Measurements from ENCODE around the gene QRFP.

The QRFP gene

DNA sequence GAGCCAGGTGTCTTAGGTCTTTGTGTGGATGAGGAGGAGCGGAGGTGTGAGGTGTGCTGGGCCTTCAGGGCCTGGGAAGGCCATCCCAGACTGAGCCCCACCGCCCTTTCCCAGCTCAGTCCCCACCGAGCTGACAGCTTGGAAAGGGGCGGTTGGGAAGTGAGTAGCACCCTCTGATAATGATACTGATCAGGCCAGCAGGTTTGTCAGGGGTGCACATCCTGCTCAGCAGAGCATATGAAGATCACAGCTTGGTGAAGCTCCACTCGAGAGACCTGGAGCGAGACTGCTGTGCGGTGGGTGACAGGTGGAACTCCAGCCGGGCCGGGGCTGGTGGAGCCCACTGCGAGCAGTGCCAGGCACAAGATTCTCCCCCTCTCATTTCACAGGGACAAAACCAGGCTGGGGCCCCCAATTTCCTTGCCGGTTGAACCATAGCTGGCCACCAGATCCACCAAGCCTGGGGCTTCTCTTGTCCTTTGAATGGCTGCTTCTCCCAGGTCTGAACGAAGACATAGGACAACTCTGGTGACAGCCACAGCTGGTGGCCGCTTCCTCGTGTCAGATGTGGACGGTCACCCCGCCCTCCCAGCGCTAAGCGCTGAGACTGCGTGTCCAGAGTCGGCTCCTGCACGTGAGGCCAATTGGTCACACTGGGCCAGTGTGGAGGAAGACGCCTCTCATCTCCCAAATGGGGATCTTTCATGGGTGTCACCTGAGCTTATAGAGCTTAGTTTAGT is 8.3 kb downstream of the QRFP start:
- DNase-seq: no peak

DNA sequence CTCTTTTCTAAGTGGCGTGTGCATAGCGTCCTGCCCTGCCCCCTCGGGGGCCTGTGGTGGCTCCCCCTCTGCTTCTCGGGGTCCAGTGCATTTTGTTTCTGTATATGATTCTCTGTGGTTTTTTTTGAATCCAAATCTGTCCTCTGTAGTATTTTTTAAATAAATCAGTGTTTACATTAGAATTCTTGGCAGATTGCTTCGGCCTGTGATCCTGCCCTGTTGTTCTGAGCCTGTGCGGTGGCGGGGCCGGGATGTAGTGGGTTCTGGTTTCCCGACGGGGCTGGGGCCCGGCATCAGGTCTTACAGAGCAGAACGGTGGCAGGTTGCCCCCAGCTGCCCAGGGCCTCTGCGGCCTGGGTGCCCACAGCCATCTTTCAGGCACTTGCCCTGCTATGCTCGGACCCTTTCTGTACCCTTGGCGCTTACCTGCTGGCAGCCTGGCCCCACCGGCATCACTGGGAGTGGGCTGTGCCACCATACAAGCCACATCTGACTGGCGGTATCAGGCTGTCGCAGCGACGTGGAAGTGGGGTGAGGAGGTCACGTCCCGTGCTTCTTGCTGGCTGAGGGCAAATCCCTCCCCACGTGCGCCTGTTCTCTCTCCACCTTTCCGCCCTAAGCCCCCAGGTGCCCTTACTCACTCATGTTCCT is 9.0 kb downstream of the QRFP start:
- DNase-seq: no peak

DNA sequence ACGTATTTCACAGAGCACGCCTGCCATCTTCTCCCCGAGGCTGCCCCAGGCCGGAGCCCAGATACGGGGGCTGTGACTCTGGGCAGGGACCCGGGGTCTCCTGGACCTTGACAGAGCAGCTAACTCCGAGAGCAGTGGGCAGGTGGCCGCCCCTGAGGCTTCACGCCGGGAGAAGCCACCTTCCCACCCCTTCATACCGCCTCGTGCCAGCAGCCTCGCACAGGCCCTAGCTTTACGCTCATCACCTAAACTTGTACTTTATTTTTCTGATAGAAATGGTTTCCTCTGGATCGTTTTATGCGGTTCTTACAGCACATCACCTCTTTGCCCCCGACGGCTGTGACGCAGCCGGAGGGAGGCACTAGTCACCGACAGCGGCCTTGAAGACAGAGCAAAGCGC is 9.6 kb downstream of the QRFP start:
- DNase-seq: no peak

DNA sequence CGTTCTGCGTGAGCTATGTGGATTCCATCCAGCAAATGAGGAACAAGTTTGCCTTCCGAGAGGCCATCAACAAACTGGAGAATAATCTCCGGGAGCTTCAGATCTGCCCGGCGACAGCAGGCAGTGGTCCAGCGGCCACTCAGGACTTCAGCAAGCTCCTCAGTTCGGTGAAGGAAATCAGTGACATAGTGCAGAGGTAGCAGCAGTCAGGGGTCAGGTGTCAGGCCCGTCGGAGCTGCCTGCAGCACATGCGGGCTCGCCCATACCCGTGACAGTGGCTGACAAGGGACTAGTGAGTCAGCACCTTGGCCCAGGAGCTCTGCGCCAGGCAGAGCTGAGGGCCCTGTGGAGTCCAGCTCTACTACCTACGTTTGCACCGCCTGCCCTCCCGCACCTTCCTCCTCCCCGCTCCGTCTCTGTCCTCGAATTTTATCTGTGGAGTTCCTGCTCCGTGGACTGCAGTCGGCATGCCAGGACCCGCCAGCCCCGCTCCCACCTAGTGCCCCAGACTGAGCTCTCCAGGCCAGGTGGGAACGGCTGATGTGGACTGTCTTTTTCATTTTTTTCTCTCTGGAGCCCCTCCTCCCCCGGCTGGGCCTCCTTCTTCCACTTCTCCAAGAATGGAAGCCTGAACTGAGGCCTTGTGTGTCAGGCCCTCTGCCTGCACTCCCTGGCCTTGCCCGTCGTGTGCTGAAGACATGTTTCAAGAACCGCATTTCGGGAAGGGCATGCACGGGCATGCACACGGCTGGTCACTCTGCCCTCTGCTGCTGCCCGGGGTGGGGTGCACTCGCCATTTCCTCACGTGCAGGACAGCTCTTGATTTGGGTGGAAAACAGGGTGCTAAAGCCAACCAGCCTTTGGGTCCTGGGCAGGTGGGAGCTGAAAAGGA is 10.9 kb downstream of the QRFP start:
- DNase-seq: no peak

DNA sequence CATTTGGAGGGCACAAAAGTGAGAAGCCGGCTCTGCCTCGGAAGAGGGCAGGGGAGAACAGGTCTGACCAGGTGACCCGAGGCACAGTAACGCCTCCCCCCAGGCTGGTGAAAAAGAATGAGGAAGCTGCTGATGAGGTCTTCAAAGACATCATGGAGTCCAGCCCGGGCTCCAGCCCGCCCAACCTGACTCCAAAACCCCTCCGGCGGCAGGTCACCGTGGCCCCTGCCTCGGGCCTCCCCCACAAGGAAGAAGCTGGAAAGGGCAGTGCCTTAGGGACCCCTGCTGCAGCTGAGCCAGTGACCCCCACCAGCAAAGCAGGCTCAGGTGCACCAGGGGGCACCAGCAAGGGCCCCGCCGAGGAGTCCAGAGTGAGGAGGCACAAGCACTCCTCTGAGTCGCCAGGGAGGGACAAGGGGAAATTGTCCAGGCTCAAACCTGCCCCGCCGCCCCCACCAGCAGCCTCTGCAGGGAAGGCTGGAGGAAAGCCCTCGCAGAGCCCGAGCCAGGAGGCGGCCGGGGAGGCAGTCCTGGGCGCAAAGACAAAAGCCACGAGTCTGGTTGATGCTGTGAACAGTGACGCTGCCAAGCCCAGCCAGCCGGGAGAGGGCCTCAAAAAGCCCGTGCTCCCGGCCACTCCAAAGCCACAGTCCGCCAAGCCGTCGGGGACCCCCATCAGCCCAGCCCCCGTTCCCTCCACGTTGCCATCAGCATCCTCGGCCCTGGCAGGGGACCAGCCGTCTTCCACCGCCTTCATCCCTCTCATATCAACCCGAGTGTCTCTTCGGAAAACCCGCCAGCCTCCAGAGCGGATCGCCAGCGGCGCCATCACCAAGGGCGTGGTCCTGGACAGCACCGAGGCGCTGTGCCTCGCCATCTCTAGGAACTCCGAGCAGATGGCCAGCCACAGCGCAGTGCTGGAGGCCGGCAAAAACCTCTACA is 11.8 kb downstream of the QRFP start:
- no peak for DNase-seq

DNA sequence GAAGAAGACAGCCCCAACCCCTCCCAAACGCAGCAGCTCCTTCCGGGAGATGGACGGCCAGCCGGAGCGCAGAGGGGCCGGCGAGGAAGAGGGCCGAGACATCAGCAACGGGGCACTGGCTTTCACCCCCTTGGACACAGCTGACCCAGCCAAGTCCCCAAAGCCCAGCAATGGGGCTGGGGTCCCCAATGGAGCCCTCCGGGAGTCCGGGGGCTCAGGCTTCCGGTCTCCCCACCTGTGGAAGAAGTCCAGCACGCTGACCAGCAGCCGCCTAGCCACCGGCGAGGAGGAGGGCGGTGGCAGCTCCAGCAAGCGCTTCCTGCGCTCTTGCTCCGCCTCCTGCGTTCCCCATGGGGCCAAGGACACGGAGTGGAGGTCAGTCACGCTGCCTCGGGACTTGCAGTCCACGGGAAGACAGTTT is 12.5 kb downstream of the QRFP start:
- no peak for DNase-seq

DNA sequence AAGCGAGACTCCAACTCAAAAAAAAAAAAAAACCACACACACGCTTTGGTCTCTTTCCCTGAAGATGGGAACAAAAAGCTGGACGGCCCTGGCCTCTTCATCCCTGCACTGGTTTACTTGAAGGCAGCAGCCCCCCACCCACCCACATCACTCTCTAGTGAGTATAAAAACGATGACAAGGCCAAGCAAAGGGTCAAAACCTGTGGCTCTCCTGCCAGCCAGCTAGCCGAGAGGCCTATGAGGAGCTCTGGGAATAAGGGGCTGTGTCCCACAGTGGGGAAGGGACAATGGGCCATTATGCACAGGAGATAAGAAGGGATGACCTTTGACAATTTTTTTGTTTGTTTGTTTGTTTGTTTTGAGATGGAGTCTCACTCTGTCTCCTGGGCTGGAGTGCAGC is 13.1 kb downstream of the QRFP start:
- no peak for DNase-seq

DNA sequence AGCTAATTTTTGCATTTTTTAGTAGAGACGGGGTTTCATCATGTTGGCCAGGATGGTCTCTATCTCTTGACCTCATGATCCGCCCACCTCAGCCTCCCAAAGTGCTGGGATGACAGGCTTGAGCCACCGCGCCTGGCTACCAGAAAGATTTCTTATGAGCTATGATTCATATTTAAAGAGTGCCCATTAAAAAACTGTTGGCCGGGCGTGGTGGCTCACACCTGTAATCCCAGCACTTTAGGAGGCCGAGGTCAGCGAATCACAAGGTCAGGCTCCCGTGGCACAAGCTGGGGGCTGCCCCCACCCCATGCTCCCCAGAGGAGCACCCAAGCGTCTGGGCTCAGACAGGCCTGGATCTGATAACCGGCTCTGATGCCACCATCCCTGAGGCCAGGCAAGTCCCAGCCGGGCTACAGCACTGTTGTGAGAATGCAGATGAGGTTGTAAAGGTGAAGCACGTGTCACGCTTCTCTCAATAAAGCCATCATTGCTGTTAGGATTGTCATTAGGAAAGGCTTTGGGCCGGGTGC is 13.9 kb downstream of the QRFP start:
- DNase-seq: no peak

DNA sequence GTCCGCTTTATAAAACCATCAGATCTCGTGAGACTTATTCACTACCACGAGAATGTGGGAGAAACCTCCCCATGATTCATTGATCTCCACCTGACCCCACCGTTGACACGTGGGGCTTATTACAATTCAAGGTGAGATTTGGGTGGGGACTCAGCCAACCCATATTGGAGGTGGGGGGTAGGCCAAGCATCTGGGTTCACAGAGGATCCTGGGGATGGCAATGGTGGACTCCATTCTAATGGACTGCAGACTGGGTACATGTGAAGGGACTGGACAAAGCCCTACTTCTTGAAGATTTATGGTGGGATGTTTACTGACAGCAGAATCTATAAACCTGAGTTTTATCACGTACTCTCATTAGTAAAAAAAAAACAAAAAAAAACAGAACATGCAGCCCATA is 15.1 kb downstream of the QRFP start:
- no peak for DNase-seq

DNA sequence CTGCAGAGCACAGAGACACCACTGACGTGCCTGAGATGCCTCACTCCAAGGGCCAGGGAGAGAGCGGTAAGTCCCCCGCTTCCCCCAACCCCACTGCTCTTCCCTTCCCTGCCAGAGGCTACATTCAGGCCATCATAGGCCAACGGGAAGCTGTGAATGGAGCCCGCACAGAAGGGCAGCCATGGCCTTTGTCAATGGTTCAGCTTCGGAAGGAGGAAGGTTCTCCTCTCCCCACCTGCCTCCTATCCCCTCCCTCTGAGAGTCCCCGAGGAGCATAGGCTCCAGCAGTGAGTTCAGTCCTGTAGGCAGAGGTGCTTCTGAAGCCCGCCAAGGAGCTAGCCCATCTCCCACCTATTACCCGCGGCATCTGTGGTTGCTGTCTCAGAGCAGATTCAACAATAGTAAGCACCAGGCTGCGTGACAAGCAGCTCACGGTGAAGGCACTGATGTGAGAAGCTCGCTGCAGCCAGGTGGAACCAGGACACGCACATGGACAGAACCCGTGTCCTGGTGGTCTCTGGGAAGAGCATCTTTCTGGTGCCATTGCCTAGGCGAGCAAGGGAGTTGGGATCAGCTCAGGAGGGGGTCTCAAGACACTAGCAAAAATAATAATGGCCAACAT is 15.9 kb downstream of the QRFP start:
- no peak for DNase-seq

DNA sequence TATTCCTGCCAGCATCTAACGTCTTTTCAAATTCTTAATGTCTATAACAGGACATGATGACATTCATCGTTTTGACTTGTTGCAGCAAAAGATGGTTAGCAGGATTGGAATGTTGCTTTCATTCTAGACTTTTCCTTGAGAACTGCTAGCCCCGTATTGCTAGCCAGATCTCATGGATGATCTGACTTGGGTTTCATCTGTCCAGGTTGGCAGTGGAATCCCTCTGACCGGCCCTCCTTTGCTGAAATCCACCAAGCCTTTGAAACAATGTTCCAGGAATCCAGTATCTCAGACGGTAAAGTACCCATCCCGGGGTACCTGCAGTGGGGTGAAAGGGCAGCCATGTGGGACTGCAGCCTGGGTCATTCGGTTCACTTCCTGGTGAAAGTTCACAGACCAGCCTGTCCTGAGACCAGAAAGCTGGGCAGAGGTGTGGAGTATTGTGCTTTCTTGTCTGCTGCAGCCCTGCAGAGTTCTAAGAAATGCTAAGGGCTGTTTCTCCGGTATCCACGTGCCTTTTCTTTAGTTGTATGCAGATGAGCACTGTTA is 16.7 kb downstream of the QRFP start:
- no peak for DNase-seq

DNA sequence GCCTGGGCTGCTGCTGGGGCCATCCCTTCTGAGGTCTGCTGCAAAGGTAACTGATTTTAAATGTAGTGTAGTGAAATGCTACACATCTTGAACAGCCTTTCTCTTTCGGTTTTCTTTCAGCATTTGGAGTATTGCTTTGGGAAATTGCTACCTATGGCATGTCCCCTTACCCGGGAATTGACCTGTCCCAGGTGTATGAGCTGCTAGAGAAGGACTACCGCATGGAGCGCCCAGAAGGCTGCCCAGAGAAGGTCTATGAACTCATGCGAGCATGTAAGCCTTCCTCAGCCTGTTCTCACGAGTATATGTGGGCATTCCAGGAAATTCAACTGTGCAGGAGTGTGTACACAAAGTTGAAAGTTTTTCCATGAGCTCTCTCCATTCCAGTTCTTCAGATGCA is 18.3 kb downstream of the QRFP start:
- no peak for DNase-seq

DNA sequence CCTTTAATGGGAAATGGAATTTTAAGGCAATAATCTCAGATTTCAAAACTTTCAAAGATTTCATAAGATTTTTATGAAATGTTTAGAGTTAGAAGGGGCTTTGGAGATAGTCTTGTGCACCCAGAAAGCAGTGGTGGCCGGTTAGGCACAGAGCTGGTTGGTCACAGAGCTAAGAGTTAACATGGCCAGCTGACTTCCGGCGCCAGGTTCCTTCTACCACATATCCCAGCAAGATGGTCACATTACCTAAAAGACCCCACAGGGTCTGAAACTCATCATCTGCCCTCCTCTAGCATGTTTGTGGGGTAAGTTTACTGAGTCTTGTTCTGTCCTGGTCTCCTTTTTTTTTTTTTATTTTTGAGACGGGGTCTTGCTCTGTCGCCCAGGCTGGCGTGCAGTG is 19.3 kb downstream of the QRFP start:
- DNase-seq: no peak

DNA sequence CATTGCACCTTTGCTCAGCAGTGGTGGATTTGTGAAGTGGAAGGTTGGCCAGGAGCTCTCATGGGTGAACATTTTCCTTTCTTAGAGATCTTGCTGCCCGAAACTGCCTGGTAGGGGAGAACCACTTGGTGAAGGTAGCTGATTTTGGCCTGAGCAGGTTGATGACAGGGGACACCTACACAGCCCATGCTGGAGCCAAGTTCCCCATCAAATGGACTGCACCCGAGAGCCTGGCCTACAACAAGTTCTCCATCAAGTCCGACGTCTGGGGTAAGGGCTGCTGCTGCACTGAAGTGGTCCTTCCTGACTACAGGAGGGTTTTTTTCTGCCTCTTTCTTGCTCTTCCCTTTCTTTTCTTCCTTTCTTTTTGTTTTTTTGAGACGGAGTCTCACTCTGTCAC is 21.8 kb downstream of the QRFP start:
- DNase-seq: no peak

DNA sequence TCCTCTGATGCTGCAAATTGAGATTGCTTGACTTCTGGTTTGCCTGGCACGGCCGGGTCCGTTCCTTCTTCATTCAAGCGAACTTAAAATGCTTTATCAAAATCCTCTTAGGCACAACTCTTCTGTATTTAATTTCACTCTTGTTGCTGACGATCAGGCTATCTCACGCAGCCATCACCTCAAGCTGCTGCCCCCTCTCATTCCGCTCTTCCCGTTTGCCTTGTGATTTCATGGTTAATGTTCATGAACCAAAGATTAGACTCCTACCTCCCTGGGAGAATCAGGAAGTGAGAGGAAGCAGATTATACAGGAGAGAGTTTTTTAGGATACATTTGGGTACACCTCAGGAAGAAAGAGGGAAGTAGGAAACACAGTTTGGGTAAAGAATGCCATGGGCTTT is 22.6 kb downstream of the QRFP start:
- no peak for DNase-seq

DNA sequence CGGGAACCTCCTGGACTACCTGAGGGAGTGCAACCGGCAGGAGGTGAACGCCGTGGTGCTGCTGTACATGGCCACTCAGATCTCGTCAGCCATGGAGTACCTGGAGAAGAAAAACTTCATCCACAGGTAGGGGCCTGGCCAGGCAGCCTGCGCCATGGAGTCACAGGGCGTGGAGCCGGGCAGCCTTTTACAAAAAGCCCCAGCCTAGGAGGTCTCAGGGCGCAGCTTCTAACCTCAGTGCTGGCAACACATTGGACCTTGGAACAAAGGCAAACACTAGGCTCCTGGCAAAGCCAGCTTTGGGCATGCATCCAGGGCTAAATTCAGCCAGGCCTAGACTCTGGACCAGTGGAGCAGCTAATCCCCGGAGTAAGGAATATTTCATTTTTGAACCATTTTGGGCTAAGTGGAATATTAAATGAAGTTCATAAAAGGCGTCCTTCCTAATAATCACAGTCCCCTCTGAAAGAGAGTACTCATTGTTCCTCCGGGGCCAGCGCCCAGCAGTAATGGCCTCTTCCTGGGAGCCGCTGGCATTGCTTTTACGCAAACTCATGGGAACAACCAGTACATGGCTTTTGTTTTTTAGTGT is 23.6 kb downstream of the QRFP start:
- DNase-seq: no peak

DNA sequence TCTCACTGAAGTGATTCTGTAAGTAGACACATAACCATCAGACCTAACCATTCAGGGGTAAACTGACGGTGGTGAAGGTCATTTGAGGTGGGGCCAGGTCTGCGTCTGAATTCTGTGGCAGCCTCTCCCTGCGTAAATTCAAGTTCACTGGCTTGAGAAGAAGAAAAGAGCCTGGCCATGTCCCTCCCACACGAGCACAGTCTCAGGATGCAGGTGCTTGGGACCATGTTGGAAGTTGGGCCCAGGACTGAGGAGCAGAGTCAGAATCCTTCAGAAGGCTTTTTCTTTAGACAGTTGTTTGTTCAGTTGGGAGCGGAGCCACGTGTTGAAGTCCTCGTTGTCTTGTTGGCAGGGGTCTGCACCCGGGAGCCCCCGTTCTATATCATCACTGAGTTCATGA is 24.1 kb downstream of the QRFP start:
- no peak for DNase-seq

DNA sequence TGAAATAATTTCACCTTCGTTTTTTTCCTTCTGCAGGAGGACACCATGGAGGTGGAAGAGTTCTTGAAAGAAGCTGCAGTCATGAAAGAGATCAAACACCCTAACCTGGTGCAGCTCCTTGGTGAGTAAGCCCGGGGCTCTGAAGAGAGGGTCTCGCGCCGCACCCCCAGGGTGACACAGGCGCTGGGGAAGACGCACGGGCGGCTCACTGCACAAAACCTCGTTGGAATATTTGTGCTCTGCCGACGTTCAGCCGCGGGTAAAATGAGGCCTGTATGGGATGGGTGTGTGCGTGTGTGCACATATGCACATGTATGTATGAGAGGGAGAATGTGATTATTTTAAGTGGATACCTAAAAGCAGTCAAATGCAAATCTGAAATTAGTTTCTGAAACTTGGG is 24.5 kb downstream of the QRFP start:
- no peak for DNase-seq

DNA sequence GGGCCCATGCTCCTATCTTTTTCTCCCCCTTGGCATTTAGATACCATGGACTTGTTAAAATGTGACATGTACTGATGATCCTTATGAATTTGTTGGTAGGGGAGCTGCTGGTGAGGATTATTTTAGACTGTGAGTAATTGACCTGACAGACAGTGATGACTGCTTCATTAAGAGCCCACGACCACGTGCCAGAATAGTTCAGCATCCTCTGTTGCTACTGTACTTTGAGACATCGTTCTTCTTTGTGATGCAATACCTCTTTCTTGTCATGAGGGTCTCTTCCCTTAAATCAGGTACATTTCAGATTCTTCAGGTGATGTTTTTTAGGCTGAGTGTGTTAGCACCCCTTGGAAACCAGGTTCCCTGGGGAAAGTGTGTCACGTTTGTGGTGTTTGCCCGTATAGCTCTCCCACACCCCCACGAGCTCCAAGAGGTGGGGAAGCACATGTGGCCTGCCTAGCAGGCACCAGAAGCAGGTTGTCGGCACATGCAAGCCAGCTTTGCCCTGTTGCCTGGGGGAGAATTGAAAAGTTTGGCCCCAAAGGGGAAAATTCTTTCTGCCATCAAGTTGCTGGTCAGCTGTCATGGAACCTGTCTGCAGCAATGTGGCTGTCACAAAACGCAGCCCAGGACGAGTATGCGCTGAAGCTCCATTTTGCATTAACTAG is 25.1 kb downstream of the QRFP start:
- no peak for DNase-seq

DNA sequence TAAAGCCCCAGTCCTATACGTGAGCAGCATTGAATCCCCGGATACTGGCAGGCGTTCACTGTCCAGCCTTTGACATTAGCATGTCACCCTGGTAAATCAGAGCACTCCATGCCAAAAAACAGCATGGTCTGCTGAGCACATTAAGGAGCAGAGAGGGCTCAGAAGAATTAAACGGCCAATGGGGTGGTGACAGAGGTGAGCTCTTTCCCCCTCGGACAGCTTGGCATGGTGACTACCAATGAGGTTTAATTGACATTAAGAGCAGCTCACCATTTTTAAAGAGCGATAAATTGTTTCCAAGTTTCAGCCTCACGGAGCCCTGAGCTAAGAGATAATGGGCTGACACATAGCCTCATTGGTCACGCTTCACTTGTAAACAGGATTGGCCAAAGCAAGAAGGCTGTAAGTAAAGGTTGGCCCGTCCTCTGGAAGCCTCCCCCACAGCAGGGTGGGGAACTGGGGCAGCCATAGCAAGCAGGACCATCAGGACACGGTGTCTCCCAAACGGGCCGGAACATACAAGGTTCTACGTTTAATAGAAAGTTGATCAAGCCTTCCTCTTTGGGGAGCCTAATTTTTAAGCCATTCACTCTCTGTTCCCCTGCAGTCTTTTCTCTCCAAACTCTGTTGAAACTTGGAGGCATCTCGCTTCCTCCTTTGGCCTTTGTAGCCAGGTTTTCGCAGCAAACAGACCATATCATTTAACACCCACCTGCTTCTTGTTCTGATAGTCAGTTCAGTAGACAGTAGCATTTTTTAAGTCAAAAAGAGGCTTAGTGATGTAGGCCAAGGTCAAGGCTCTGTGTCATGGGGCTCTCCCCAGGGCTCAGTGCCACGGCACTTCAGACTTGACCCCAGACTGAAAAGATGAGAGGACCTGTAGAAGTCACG is 25.9 kb downstream of the QRFP start:
- DNase-seq: no peak
